ENCODE data around the gene BANF2.

The BANF2 gene

GRCh38 chr20:17659801-17660200 is 40.0 kb upstream of the BANF2 start:
- no peak overlapping the region for H3K4me3 ChIP-seq (ENCODE audit: low read depth, low read length)
- TF ChIP-seq CTCF (conservative IDR thresholded peaks at IDR 0.05; ENCODE audit: low read depth, low read length): no peak
- no peak for DNase-seq (ENCODE audit: low read depth)

- H3K4me3 ChIP-seq (ENCODE audit: low read depth, low read length): no peak overlapping the region
- DNase-seq (ENCODE audit: low read depth): no peak
- no peak for TF ChIP-seq CTCF (conservative IDR thresholded peaks at IDR 0.05; ENCODE audit: low read depth, low read length)
These were observed 39.1 kb upstream of the BANF2 start for GRCh38 chr20:17660667-17661066.

- H3K4me3 ChIP-seq (ENCODE audit: low read depth, low read length): no peak overlapping the region
- TF ChIP-seq CTCF (conservative IDR thresholded peaks at IDR 0.05; ENCODE audit: low read depth, low read length): no peak
- no peak for DNase-seq (ENCODE audit: low read depth)
These were observed 38.5 kb upstream of the BANF2 start for GRCh38 chr20:17661121-17661744.

GRCh38 chr20:17662333-17663039 is 37.3 kb upstream of the BANF2 start:
- DNase-seq (ENCODE audit: low read depth): peak; percentile 81
- no peak overlapping the region for H3K4me3 ChIP-seq (ENCODE audit: low read depth, low read length)
- TF ChIP-seq CTCF (conservative IDR thresholded peaks at IDR 0.05; ENCODE audit: low read depth, low read length): no peak

GRCh38 chr20:17663040-17663399 is 36.7 kb upstream of the BANF2 start:
- no peak for DNase-seq (ENCODE audit: low read depth)
- H3K4me3 ChIP-seq (ENCODE audit: low read depth, low read length): no peak overlapping the region
- TF ChIP-seq CTCF (conservative IDR thresholded peaks at IDR 0.05; ENCODE audit: low read depth, low read length): no peak

- peak; percentile 78 for DNase-seq (ENCODE audit: low read depth)
- no peak for TF ChIP-seq CTCF (conservative IDR thresholded peaks at IDR 0.05; ENCODE audit: low read depth, low read length)
- H3K4me3 ChIP-seq (ENCODE audit: low read depth, low read length): no peak overlapping the region
These were observed 36.3 kb upstream of the BANF2 start for GRCh38 chr20:17663486-17663885.

All from choroid plexus epithelial cell (primary cell).